WI38 (cell line): ENCODE data around the gene SLC16A12.

Source experiments
- H3K4me3 ChIP-seq: 2 replicates; pipeline ENCODE4 v1.5.1; 2011; ENCODE audit warnings: low read depth, mild to moderate bottlenecking, control low read depth, low read length
- TF ChIP-seq, protein P1 (sequence below): IDR thresholded peaks from 2 replicates; pipeline ENCODE4 v1.5.1; 2012; ENCODE audit warnings: low read depth, mild to moderate bottlenecking, control low read depth, low read length

The SLC16A12 gene

DNA sequence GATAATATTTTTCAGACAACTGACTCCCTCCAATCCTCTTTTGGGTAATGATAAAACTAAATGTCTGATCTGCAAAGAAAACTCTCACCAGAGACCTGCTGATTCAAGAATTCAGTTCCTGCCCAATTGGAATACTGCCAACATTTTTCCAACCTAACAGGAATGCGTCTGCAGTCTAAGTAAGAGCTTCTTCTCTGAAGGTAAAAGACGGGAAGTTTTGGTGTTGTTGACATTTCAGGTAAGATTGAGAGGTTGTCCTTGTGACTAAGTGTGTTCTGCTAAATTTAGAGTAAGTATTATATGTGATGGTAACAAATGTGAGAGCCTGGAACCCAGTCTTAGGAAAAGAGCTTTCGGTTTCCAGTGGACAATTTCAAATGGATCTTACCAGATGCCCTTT lies 103.4 kb downstream of the SLC16A12 start:
- TF ChIP-seq, protein P1, sequence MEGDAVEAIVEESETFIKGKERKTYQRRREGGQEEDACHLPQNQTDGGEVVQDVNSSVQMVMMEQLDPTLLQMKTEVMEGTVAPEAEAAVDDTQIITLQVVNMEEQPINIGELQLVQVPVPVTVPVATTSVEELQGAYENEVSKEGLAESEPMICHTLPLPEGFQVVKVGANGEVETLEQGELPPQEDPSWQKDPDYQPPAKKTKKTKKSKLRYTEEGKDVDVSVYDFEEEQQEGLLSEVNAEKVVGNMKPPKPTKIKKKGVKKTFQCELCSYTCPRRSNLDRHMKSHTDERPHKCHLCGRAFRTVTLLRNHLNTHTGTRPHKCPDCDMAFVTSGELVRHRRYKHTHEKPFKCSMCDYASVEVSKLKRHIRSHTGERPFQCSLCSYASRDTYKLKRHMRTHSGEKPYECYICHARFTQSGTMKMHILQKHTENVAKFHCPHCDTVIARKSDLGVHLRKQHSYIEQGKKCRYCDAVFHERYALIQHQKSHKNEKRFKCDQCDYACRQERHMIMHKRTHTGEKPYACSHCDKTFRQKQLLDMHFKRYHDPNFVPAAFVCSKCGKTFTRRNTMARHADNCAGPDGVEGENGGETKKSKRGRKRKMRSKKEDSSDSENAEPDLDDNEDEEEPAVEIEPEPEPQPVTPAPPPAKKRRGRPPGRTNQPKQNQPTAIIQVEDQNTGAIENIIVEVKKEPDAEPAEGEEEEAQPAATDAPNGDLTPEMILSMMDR: no peak
- no peak overlapping the region for H3K4me3 ChIP-seq

DNA sequence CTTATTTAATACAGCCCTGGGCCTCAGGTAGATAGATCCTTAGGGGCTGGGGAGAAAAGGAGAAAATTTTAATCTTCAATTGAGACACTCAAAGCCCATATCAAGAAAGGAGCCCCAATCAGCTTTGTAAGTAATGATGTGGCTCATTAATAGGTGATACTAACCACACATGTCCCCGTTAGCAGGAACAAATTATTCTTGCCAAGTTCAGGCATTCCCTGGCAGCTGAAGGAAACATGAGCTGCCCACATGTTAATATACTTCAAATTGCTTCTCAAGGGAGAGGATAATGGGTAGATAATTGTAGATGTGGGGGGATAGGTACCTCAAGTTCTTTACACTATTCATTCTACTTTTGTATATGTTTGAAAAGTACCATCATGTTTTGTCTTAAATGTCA lies 106.5 kb downstream of the SLC16A12 start:
- no peak overlapping the region for H3K4me3 ChIP-seq
- TF ChIP-seq, protein P1: no peak

DNA sequence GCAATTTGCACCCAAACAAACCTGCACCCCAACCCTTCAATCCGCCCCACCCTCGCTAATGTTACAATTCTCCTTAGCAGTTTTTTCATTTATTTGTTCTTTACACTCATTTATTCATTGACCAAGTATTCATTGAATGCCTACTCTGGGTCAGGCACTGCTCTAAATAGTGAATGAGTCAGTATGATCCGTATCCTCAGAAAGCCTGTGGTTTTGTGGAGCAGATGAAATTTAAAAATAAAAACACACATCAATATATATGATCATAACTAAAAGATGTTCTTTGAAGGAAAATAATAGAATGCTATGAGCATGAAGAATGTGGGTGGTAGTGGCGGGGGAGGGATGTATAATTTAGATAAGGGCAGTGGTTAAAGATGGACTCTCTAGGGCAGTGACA lies 107.8 kb downstream of the SLC16A12 start:
- TF ChIP-seq, protein P1: no peak

DNA sequence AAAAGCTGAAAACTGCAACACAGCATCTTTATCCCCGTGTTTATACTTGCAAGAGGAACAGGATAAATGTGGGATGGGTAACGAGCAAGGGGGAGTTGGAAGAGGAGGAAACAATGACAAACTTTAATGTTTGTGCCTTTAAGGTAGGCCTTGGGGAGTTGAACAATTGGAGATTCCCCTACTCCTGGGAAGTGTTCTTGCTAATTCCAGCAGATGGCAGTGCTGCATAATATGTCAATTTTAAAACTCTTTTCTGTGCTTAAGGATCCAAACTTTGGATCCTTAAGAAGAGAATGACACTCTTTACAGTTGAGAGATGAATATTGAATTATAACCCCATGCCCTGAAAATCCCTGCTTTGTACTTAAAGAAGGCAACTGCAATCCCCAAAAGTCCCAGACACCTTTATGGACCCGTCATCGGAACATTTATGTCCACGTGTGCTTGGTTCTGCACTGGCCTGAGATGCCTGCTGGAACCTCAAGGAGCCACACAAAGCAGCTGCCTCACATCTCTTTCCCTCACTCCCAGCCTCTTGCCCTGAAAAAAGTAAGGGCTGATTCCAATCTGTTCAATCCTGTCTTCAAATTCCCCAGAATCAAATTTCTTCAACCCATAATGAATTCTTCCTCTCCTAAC lies 109.0 kb downstream of the SLC16A12 start:
- no peak overlapping the region for H3K4me3 ChIP-seq
- TF ChIP-seq, protein P1: peak; percentile 54

More for the DNA sequence above, 107.8 kb downstream of the SLC16A12 start:
- H3K4me3 ChIP-seq: no peak overlapping the region

DNA sequence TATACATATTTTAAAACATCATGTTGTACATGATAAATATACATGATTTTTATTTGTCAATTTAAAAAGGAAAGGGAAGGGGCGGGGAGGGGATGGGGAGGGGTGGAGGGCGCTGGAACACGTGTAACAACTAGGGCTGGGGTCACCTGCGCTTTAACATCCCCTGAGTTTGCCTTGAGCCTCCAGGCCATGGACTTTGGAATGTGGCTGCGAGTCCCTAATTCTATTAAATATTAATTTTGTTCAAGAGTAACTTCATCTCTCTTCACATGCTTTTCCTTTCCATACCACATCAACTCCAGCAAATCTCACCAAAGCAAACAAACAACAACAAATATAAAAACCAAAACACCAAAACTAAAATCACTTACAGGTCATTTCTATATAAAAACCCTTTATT lies 110.4 kb downstream of the SLC16A12 start:
- TF ChIP-seq, protein P1: no peak
- H3K4me3 ChIP-seq: no peak overlapping the region

DNA sequence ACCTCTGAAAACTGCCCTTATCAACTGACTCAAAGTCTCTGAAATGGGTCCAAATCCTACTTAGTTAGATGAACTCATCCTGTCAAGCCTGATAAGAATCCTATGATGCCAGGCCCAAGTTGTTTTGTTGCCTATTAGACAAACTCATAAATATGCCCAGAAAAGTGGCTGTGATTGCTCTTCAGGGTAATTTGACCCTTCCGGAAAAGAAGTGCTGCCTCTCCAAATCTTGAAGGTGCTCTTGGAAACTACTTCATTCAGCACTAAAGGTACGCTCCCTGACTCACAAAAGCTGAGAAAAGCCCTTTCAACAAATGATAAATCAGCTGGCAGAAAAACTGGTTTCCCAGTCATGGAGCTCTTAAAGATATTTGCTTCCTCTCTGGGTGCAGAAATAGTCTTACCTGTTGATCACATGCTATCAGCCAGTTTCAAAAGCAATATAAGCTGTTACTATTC lies 114.3 kb downstream of the SLC16A12 start:
- no peak overlapping the region for H3K4me3 ChIP-seq
- TF ChIP-seq, protein P1: no peak

DNA sequence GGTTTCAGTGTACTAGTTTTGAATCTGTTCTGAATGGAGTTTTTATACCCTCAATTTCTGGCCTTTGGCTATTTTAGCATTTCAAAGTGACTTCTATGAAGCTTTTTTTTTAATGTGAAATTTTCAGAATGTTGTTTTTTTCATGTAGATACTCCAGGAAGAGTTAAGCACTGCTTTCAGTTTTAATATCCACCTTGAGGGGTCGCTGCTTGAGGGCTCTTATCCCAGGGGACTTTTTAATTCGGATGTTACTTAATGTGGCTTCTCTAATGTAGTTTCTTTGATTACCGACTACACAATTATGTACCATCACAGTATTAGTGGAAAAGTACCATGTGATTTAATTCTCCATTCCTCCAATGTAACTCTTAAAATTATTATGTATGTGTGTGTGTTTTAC lies 115.8 kb downstream of the SLC16A12 start:
- TF ChIP-seq, protein P1: peak; percentile 21
- no peak overlapping the region for H3K4me3 ChIP-seq
